GM21717 (cell line): ENCODE data around the gene MTHFR.
A peak's percentile ranks its signal among the peaks of the same experiment; 100 is the strongest.

Experiments used
- ATAC-seq: cut with Tn5 transposase; IDR thresholded peaks from one replicate; pipeline ENCODE4 v1.9.1; 2021; ENCODE audit warnings: mild to moderate bottlenecking, moderate library complexity; ENCODE audit not compliant: unreplicated experiment

MTHFR gene

DNA sequence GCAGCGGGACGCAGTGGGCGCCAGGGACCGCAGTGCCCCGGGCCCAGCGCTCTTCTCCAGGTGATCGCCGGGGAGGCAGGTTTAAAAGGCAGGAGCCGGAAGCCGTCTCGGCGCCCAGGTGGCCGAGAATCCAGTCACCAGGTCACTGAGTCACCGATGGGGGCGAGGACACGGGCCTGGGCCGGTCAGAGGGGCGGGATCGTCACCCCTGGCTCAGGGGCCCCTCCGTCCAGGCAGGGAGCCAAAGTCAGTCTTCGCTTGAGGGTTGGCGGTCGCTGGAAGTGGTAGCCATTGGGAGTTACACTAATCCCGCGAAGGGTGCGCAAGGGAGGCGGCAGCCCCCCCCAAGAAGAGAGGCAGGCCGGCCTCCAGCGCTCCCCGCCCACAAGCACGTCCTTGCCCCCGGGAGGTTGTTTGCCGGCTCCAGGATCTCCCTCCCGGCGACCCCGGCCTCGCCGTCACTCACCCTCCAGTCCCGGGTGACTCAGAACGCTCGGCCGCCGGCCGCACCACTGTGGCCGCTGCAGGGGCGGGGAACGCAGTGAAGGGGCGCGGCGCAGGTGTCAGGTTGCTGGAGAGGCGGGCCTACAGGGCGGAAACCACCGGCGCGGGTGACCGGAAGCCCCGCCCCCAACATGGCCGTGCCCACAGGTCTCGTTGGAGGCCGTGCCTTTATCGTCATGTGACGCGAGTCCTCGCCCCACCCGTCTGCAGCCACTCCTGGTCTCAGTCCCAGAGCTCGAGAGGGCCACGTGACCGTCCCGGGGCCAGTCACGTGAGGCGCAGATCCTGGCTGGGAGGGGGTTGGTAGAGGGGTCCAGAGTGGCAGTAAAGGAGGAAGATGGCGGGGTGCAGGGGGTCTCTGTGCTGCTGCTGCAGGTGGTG, at the start of gene MTHFR, which contains the start of gene CLCN6:
Gene MTHFR, minus strand, starts transcription at position 543 of the 885 bp plus-strand sequence. CDS start 2,848 bp downstream, outside the sequence.
Gene CLCN6, plus strand, starts transcription at position 770 of the 885 bp plus-strand sequence. Its CDS starts 72 bp downstream, at position 842.
- ATAC-seq: peak; percentile 74

- no peak for ATAC-seq
Observed at GRCh38 chr1:11855430-11855829, 49.7 kb upstream of the MTHFR start.

DNA sequence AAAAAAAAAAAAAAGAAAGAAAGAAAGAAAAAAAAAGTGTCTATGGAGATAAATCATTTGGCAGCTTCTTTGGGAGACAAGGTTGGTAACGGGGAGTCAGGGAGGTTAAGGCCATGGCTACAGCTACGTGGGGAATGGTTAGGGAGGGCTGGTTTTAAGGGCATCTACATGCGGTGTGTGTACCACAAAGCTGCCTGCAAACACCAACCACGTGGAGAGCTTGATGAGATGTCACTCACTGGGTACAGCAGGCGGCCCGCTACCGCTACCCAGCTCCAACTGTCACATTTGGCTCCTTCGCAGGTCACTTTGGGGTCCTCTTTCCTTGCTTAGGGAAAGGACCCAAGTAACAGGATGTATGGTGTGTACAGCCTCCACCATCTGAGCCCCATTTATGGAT, 48.8 kb upstream of the MTHFR start:
- ATAC-seq: no peak

GRCh38 chr1:11851180-11851579, 45.4 kb upstream of the MTHFR start:
- no peak for ATAC-seq

GRCh38 chr1:11850156-11850555, 44.4 kb upstream of the MTHFR start:
- no peak for ATAC-seq

GRCh38 chr1:11848373-11848700, 42.6 kb upstream of the MTHFR start:
- ATAC-seq: no peak

DNA sequence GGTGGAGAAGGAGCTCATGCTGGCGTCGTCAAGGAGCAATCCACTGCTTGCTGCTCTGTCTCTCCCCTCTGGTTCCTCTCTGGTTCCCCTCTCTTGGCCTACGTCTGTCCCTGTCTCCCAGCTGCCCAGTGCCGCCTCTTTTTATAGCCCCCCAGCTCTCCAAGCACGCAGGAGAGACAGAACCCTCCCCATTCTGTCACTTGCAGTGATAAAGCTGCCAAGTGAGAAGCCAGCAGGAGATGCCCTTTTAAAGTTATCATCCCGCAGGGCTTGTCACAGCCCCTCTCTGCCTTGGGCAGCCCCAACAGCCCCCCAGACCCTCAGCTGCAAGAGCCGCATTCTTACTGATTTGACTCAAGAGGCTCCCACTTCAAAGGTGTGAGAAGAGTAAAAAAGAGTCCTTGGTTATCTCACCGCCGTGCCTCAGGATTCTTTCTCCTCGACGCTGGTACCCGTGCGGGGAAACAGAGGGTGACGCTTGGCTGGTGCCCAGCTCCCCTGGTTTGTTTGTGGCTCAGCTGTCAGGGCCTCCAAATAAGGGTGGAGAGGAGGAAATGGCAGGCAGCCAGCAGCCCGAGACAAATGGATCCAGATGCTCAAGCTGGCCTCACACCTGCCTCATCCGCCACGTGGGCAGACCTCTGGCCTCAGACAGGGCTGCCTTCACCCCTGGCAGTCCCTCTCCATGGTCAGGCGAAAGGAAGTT, 42.1 kb upstream of the MTHFR start, which contains the start of gene NPPA:
Gene NPPA, minus strand, starts transcription at position 117 of the 706 bp plus-strand sequence. Its CDS starts 99 bp downstream, at position 18.
- ATAC-seq: no peak

- ATAC-seq: no peak
Observed at GRCh38 chr1:11845641-11846335, 40.0 kb upstream of the MTHFR start.

- ATAC-seq: no peak
Observed at GRCh38 chr1:11842154-11843041, 36.6 kb upstream of the MTHFR start.

- ATAC-seq: no peak
Observed at GRCh38 chr1:11841245-11842153, 35.7 kb upstream of the MTHFR start.

DNA sequence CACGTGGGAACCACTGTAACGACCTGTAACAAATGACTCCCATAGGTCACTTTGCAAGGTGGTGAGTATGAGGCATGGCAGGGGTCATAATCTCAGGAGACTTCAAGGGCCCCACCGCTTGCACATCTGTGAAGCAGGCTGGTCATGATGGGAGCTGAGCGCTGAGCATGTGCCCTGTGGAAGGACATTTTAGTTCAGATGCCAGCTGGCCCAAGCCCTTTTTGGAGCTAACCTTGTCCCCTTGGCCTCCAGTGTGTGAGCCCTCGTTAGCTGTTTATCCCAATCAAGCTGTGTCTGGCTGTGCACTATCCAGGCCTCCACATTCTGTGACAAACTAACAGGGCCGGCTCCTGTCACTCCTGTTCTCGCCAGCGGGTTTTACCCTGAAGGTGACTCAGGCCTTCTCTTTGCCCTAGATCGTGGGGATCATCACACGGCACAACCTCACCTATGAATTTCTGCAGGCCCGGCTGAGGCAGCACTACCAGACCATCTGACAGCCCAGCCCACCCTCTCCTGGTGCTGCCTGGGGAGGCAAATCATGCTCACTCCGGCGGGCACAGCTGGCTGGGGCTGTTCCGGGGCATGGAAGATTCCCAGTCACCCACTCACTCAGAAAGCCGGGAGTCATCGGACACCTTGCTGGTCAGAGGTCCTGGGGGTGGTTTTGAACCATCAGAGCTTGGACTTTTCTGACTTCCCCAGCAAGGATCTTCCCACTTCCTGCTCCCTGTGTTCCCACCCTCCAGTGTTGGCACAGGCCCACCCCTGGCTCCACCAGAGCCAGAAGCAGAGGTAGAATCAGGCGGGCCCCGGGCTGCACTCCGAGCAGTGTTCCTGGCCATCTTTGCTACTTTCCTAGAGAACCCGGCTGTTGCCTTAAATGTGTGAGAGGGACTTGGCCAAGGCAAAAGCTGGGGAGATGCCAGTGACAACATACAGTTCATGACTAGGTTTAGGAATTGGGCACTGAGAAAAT, 34.3 kb upstream of the MTHFR start:
- ATAC-seq: no peak

DNA sequence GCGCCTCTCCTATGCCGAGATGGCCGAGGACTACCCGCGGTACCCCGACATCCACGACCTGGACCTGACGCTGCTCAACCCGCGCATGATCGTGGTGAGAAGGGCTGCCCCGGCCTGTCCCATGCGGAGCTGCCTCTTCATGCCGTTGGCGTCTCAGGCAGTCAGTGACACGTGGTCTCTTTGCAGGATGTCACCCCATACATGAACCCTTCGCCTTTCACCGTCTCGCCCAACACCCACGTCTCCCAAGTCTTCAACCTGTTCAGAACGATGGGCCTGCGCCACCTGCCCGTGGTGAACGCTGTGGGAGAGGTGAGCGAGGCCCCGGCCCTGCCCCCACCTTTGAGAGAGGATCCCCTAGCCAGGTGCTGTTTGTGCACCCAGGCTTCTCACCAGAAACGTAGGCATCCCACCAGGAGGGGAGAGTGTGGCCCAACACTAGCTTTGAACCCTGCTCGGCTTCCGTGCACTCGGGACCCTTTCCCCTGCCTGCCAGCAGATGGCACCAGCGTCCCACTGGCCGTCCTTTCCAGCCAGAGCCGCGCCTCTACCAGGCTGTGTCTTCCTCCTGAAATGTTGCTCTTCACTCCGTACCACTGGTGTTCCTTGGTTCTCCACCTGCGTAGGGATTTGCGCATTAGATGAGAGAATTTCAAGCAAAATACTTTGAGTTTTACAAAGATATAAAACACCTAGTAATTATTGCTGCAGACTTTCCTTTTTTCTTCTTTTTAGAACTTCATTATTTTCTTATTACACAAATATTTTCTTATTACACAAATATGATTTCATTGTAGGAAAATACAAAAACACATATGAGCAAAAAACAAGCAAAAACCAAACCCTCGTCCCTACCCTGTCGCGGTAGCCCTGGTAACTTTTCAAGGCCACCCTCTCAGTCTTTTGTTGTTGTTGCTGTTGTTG, 32.8 kb upstream of the MTHFR start:
- ATAC-seq: no peak

DNA sequence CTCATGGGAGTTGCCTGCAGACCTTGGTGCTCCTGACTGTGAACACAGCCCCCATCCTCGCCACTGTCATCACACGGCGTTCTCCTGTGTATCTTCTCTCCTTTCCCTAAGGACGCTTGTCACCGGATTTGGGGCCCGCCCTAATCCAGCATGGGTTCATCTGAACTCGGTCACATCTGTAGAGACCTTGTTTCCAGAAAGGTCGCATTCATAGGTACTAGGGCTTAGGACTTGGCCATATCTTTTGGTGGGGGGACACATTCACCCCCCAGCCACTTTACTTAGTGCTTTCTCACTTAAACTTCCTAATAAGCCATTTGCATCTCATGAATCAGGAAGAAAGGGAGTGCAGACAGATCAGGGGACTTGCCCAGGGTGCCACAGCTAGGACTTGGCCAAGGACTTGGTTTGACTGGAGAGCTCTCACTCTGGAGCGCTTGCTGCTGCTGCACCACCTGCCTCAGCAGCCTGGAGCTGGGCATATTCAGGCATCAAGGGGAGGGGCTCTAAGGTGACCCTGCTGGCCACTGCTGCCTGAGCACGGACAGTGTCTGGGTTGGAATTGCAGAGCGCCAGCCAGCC, 32.1 kb upstream of the MTHFR start:
- no peak for ATAC-seq

- ATAC-seq: no peak
Observed at GRCh38 chr1:11836955-11837766, 31.4 kb upstream of the MTHFR start.

- no peak for ATAC-seq
Observed at GRCh38 chr1:11835441-11836225, 29.9 kb upstream of the MTHFR start.
